Measurements from ENCODE around the gene PTPRU. TPM values are rescaled to one million over a fixed set of nuclear protein-coding genes. Genes with fewer than 3 reads are reported as not detected.

The PTPRU gene
- total RNA-seq, 2 donors from 2014 or later = 24.1 to 40.2 TPM

GRCh38 chr1:29329022-29329775 lies 92.9 kb downstream of the PTPRU start:
- no peak overlapping the region for H3K27ac ChIP-seq
- ATAC-seq (no peak), DNase-seq (no peak)
- H3K36me3 ChIP-seq (replicated peaks in 1 of 2; ENCODE audit: insufficient read depth in 1 of 2, low read depth in 2 of 2) = no peaks in the 10 kb centered on the region
- WGBS, 2 donors = 92 to 98% methylated on average over 8 to 9 of the region's 9 CpGs
- intact Hi-C loops (cut with DNase I) = no loop called here
- H3K4me1 ChIP-seq = peaks cover 8% of the 10 kb centered on the region
- TF ChIP-seq, protein P1, sequence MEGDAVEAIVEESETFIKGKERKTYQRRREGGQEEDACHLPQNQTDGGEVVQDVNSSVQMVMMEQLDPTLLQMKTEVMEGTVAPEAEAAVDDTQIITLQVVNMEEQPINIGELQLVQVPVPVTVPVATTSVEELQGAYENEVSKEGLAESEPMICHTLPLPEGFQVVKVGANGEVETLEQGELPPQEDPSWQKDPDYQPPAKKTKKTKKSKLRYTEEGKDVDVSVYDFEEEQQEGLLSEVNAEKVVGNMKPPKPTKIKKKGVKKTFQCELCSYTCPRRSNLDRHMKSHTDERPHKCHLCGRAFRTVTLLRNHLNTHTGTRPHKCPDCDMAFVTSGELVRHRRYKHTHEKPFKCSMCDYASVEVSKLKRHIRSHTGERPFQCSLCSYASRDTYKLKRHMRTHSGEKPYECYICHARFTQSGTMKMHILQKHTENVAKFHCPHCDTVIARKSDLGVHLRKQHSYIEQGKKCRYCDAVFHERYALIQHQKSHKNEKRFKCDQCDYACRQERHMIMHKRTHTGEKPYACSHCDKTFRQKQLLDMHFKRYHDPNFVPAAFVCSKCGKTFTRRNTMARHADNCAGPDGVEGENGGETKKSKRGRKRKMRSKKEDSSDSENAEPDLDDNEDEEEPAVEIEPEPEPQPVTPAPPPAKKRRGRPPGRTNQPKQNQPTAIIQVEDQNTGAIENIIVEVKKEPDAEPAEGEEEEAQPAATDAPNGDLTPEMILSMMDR (IDR thresholded peaks at IDR 0.05) = no peak
- TF ChIP-seq POLR2A (IDR thresholded peaks at IDR 0.05) = no peak
- H3K27me3 ChIP-seq = no peaks in the 10 kb centered on the region
- no peaks in the 10 kb centered on the region for H3K9me3 ChIP-seq
- H3K4me3 ChIP-seq = no peak overlapping the region

DNA sequence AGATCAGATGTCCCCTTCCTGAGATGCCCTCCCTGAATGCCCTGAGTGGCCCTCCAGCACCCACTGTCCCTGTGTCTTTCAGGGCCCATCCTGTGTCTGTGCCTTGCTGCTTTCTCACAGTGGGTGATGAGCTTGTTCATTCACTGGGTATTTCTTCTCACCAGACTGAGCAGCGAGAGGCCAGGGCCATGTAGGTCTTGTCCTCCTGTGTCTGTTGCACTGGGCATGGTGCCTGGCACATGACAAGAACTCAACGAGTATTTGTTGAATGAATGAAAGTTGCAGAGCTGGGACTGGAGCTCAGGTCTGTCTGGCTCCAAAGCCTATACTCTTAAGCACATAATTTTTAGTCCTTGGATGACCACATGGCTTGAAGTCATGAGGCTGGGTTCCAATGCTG lies 93.8 kb downstream of the PTPRU start:
- DNase-seq (no peak), ATAC-seq (no peak)
- Histone ChIP-seq H3K4me1 (peaks cover 8% of the 10 kb centered on the region), H3K36me3 (replicated peaks in 1 of 2; ENCODE audit: insufficient read depth in 1 of 2, low read depth in 2 of 2) (no peaks in the 10 kb centered on the region), H3K9me3 (no peaks in the 10 kb centered on the region), H3K4me3 (no peak overlapping the region), H3K27me3 (no peaks in the 10 kb centered on the region), H3K27ac (no peak overlapping the region)
- WGBS, 2 donors = 70 to 89% methylated on average over 1 to 2 of the region's 2 CpGs
- no peak for TF ChIP-seq POLR2A (IDR thresholded peaks at IDR 0.05)
- TF ChIP-seq, protein P1 (IDR thresholded peaks at IDR 0.05) = no peak
- intact Hi-C loops (cut with DNase I) = no loop called here

DNA sequence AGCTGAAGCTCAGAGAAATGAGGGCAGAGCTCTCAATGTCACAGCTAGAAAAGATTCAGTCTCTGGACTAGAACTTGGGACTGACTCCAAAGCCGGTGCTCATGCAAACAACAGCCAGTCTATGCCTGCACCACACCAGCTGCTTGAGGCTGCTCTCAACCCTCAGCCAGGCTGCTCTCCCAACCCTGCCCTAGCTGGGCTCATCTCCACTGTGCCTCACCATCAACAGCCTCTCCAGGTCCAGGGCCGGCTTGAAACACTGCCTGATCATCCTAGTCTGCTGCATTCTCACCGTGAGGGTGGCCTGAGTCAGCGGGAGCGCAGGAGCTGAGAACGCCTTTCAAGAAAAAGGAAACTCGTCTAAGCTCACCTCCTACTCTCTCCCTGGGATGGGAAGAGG lies 94.5 kb downstream of the PTPRU start:
- no peaks in the 10 kb centered on the region for H3K9me3 ChIP-seq
- no peaks in the 10 kb centered on the region for H3K27me3 ChIP-seq
- H3K27ac ChIP-seq = no peak overlapping the region
- TF ChIP-seq, protein P1 (IDR thresholded peaks at IDR 0.05) = no peak
- TF ChIP-seq POLR2A (IDR thresholded peaks at IDR 0.05) = no peak
- peaks cover 8% of the 10 kb centered on the region for H3K4me1 ChIP-seq
- 87 to 88% methylated on average over 5 to 7 of the region's 7 CpGs for WGBS, 2 donors
- ATAC-seq (no peak), DNase-seq (no peak)
- intact Hi-C loops (cut with DNase I) = no loop called here
- H3K36me3 ChIP-seq (replicated peaks in 1 of 2; ENCODE audit: insufficient read depth in 1 of 2, low read depth in 2 of 2) = no peaks in the 10 kb centered on the region
- no peak overlapping the region for H3K4me3 ChIP-seq

- ATAC-seq = no peak
Measured at GRCh38 chr1:29331309-29331708, 95.0 kb downstream of the PTPRU start.

More at GRCh38 chr1:29331309-29331708, 95.0 kb downstream of the PTPRU start:
- Histone ChIP-seq H3K9me3 (no peaks in the 10 kb centered on the region), H3K27me3 (no peaks in the 10 kb centered on the region), H3K4me1 (peaks cover 8% of the 10 kb centered on the region), H3K27ac (no peak overlapping the region), H3K4me3 (no peak overlapping the region), H3K36me3 (replicated peaks in 1 of 2; ENCODE audit: insufficient read depth in 1 of 2, low read depth in 2 of 2) (no peaks in the 10 kb centered on the region)
- intact Hi-C loops (cut with DNase I) = no loop called here
- no peak for DNase-seq
- TF ChIP-seq, protein P1 (IDR thresholded peaks at IDR 0.05) = no peak
- TF ChIP-seq POLR2A (IDR thresholded peaks at IDR 0.05) = no peak
